ENCODE data around the gene VMP1. TPM values are rescaled to one million over a fixed set of nuclear protein-coding genes. Genes with fewer than 3 reads are reported as not detected.

Gene VMP1
- total and polyA plus RNA-seq, 2 of the 13 experiments (the other 11 are each of a cell fraction or from before 2014, with no cell fraction given) = 186 to 271 TPM

DNA sequence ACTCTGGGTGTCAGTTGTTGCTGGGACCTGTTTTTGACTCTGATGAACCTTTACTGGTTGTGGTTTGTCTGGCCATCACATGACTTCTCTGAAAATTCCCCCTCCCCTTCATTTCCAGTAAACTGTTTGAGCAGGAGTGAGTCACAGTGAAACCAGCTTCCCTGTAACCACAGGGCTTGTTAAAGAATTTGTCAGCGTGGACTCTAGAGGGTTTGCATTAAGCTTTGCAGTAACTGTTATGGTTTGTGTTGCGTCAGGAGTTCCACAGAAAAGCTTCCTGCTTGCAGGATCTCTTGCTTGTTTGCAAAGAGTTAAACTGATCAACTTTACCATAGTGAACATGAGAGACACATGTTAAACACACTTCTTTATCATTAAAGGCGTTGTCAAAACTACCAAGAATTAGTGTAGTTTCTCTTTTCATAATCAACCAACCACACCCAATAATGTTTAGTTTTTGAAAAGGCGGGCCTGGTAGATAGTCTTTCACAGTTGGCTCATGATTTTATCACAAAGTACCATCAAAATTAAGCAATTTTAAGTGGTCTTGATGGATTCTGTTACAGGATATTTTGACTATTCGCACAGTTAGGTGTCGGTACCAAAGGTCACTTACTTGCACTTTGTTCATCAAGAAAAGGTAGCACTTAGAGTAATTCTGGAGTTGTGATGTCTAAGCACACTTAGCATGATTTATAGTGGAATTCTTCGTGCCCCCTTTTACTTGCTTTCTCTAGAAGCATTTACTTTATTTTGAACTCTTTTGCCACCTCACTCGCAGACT is 79.3 kb downstream of the VMP1 start (continued):
- TF ChIP-seq NR2F1 (CRISPR knock-in tag; IDR thresholded peaks at IDR 0.05) (0 out of 4 replicates have a peak, but pooled peaks of 1 of the 2 experiments have one; percentile 37), ZNF142 (CRISPR knock-in tag; IDR thresholded peaks at IDR 0.05) (0 out of 2 replicates have a peak, but pooled peaks have one; percentile 53), ZFP91 (CRISPR knock-in tag; IDR thresholded peaks at IDR 0.05; ENCODE audit: borderline replicate concordance) (no peak; the same call in 1 of the 2 replicates), TEAD2 (CRISPR knock-in tag; IDR thresholded peaks at IDR 0.05) (no peak), CBFB (CRISPR knock-in tag; IDR thresholded peaks at IDR 0.05) (peak; percentile 100), CBX5 (CRISPR knock-in tag; IDR thresholded peaks at IDR 0.05; ENCODE audit: borderline replicate concordance) (peak; percentile 97; the same call in 1 of the 2 replicates), ZNF24 (IDR thresholded peaks at IDR 0.05) (peak; percentile 54), ZNF790 (CRISPR knock-in tag; IDR thresholded peaks at IDR 0.05; ENCODE audit: borderline replicate concordance) (no peak; the same call in 1 of the 2 replicates), ARNT (IDR thresholded peaks at IDR 0.05) (no peak), DMAP1 (CRISPR knock-in tag; IDR thresholded peaks at IDR 0.05) (peak; percentile 92)
- TF ChIP-seq, protein P1, sequence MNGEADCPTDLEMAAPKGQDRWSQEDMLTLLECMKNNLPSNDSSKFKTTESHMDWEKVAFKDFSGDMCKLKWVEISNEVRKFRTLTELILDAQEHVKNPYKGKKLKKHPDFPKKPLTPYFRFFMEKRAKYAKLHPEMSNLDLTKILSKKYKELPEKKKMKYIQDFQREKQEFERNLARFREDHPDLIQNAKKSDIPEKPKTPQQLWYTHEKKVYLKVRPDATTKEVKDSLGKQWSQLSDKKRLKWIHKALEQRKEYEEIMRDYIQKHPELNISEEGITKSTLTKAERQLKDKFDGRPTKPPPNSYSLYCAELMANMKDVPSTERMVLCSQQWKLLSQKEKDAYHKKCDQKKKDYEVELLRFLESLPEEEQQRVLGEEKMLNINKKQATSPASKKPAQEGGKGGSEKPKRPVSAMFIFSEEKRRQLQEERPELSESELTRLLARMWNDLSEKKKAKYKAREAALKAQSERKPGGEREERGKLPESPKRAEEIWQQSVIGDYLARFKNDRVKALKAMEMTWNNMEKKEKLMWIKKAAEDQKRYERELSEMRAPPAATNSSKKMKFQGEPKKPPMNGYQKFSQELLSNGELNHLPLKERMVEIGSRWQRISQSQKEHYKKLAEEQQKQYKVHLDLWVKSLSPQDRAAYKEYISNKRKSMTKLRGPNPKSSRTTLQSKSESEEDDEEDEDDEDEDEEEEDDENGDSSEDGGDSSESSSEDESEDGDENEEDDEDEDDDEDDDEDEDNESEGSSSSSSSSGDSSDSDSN (CRISPR knock-in tag; IDR thresholded peaks at IDR 0.05) = peak; percentile 57; the same call in 1 of the 2 replicates
- TF ChIP-seq, protein P2, sequence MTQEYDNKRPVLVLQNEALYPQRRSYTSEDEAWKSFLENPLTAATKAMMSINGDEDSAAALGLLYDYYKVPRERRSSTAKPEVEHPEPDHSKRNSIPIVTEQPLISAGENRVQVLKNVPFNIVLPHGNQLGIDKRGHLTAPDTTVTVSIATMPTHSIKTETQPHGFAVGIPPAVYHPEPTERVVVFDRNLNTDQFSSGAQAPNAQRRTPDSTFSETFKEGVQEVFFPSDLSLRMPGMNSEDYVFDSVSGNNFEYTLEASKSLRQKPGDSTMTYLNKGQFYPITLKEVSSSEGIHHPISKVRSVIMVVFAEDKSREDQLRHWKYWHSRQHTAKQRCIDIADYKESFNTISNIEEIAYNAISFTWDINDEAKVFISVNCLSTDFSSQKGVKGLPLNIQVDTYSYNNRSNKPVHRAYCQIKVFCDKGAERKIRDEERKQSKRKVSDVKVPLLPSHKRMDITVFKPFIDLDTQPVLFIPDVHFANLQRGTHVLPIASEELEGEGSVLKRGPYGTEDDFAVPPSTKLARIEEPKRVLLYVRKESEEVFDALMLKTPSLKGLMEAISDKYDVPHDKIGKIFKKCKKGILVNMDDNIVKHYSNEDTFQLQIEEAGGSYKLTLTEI (CRISPR knock-in tag; conservative IDR thresholded peaks at IDR 0.05) = no peak
